CD4-positive, alpha-beta T cell treated with Interleukin-10 for 1 hour (primary cell): ENCODE data around the gene FARS2.

Source experiments
- DNase-seq: peaks from one replicate; pipeline ENCODE4 v3.0.0-alpha.2; 2020

Gene FARS2

DNA sequence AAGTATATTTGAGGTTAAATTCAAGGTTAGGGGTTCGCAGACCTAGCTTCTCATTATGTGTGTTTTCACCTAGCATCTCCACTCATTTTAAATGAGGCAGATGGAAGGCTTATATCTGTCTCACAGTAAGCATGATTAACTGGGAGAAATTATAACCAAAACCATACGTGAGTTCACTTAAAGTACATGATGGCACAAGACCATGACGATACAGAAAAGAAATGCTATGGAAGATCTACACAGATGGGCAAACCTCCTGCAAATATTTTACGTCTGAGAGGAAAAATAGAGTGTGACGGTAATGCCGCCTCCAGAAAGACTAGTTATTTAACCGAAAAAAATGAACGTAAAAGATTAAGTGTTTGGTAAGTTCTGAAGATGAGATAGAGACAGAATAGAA lies 337.8 kb downstream of the FARS2 start:
- DNase-seq: no peak

DNA sequence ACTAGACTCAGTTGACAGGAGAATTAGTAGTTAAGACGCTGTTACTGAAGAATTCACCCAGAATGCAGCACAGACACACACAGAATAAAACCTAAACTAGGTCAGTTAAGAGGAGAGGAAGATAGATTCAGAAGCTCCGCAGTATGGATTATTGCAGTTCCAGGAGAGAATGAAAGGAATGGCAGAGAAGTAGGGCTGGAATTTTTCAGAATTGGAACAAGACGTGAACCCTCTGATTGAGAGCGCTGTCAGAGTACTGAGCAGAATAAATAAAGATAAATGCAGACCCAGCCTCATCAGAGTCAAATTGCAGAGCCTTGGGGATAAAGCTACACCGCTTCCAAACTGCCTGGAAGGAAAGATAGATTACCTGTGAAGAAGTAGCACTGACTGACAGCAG lies 344.6 kb downstream of the FARS2 start:
- no peak for DNase-seq

DNA sequence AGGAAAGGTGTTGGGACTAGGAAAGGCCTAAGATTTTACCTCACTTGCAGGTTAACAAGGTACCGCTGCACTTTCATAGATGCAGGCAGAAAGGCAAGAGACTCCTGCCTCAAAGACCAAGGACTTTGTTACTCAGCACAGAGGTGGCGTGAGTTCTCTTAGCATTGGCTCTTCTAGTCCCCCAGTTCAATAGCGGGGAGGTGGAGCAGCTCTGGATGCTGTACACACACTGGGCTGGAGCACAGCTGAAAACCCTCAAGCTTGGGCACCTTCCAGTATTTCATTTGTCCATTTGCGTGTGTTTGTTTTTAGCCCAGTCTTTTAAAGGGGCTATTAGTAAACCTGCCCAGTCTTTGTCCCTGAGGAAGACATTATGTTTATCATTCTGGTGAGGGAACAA lies 345.2 kb downstream of the FARS2 start:
- DNase-seq: no peak

DNA sequence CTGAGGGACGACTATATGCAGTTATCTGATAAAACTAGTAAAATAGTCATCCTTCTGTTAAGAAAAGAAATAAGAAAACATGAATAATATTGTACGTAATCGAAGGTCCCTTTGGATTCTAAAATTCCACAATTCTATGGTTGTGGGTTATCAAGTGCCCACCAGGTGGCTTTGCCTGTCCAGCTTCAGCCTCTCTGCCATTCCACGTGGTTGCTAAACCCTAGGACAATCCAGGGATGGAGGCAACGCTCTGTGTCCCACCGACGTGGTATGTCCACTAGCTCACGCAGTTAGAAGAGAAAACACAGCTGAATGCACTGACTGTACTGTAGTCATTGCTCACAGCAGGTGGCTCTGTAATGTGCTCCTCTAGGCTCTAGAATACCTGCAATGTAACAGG lies 349.3 kb downstream of the FARS2 start:
- no peak for DNase-seq

DNA sequence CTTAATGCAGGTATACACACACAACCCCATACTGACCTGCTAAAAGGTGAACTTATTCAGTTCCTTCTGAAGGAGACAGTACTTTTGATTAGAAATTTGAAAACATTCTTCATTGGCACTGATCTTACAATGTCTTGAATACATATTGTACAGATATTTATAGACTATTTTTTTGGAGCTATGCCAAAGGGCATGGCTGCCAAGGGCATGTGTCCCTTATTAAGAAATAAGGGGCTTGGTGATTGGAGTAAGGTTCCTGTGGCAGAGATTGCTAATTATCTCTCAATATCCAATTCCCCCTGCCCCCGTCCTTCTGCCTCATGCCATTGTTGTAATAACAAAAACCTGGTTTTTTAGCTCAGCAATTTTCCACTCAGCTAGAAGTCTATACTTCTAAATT lies 355.9 kb downstream of the FARS2 start:
- no peak for DNase-seq

DNA sequence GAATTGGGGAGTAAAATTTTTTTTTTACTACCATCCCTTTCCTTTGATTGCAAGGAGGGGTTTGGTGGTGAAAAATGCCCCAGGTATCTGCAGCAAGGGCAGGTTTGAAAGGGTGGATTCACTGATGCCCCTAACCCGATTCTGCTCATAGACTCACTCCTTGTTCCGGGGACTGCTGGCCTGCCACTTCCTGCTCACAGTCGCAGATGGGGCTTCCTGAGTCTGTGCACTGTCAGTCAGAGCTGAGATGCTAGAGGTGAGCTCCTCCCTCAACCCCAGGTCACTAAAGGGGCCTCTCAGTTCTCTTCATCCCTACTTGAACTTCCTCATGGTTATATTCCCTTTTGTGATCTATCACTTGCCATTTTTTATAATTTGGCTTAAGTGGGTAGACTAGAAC lies 357.9 kb downstream of the FARS2 start:
- peak; percentile 49 for DNase-seq

DNA sequence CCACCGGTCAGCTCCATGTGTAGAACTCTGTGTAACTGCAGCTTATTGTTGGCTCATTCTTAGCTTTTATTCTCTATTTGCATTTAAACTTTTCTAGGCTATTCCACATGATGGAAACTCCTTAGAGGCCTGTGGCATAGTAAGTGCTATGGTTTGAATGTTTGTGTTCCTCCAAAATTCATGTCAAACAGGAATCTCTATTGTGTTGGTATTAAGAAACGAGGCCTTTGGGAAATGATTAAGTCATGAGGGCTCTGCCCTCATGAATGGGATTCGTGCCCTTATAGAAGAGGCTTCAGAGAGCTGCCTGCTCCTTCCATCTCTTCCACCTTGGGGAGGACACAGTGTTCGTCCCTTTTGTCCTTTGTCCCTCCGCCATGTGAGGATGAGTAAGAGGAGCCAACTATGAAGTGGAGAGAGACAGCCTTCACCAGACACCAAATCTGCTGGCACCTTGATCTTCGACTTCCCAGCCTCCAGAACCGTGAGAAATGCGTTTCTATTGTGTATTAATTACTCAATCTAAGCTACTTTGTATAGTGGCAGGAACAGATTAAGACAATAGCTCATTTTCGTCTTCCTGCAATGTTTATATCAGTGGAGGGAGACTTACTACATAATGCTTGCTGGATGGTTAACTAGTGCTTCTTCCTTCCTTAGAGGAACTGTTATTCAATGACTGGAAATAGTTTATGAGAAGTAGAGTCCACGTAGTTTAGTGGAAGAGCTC lies 361.1 kb downstream of the FARS2 start:
- no peak for DNase-seq

DNA sequence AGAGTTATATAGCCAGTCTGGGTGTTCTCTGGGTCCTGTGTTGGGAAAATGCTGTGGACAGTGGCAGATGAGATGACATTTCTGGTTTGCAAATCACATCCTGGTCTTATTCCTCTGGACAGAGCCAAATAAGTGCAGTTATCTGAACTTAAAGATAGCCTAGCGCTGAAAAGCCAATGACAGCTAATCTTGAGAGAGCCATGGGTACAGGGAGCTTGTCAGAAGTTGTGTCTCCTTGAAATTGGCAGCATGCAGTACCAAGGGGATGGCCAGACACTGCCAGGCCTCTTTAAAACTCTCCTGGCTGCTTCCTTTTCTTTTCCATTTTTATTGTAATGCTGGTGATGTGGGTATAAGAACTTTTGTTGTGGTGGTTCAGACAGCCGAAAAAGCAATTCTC lies 362.5 kb downstream of the FARS2 start:
- no peak for DNase-seq

DNA sequence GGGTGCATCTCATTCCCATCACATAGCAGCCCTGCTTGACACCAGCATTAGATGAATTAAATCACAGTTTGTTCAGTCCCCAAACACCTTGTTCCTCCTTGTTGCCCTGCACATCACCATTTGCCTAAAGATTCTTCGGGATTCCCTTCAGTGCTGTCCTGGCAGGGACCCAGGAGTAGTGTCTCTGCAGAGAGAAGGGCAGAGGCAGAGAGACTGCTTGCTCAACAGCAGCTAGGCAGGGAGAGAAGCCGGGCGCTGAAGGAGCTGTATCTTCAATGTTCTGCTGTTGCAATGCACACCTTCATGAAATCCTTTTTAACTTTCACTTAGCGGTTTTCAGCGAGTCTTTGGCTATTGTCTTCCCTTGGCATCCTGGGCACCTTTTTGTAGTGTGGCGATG lies 362.9 kb downstream of the FARS2 start:
- no peak for DNase-seq

DNA sequence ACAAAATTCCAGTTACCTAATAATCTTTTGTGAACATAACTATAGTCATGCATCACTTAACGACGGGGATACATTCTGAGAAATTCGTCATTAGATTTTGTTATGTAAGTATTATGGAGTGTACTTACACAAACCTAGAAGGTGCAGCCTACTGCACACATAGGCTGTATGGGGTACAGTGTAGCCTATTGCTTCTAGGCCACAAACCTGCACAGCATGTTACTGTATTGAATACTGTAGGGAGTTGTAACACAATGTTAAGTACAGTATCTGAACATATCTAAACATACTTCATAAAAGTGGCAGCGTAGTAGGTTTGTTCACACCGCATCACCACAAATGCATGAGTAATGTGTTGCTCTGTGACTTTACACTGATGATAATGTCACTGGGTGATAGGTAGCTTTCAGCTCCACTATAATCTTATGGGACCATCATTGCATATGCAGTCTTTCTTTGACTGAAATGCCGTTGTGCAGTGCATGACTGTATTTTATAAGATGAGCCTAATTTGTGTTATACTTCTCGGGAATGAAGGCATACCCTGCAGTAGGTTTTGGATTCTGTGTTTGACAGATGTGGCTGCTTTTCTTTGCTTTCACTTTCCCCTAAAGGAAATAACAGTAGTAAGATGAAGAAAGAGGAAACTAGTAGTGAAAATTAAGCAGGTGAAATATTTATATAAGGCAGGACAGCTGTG lies 365.6 kb downstream of the FARS2 start:
- peak; percentile 15 for DNase-seq

DNA sequence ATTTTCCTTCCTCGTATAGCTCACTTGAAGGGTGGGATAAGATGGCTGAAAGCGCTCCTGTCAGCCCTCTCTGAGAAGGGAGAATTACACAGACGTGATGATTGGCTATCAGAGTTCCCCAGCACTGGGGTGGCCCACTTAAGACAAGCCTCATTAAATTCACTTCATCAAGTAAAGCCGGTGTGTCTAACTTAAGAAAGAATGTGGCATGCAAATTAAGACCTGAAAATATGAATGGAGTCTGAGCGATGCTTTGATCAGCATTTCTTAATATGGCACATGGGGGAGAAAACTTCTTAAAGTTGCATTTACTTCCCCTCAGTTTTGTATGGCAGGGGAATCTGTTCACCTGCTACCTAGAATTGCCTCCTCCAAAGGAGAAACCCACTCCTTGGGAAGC lies 369.3 kb downstream of the FARS2 start:
- no peak for DNase-seq

DNA sequence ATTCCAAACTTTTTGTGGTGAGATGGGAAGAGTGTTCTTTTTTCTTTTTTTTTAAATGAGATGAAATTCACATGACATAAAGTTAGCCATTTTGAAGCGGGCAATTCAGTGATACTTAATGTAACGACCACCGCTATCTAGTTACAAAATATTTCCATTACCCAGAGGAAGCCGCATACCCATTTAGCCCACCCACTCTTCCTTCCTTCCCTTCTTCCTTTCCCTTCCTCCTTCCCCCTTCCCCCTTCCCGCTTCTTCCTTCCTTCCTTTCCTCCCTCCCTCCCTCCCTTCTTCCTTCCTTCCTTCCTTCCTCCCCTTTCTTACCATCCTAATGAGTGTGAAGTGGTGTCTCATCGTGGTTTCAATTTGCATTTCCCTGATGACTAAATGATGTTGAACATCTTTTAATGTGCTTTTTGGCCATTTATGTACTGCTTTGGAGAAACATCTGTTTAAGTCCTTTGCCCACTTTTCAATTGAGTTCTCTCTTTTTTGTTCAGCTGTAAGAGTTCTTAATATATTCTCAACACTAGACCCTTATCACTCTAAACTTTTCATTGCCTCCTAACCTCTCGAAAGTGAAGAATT lies 371.1 kb downstream of the FARS2 start:
- DNase-seq: no peak

DNA sequence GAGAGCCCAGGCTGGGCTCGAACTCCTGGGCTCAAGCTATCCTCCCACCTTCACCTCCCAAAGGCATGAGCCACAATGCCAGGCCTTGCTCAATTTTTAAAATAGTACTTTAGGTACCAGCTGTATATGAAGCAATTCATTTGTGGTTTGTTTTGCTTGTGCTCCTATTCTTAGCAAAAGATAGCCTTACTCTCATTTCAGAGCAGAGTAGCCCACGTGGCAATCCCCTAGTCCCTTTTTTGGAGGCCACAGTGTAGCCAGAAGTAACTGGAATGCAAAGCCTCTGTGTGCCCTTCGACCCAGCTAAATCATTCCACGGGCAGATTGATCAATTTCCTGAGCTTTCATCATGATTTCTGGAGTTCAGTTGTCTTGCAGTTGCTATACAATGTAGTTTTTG lies 373.2 kb downstream of the FARS2 start:
- DNase-seq: no peak

DNA sequence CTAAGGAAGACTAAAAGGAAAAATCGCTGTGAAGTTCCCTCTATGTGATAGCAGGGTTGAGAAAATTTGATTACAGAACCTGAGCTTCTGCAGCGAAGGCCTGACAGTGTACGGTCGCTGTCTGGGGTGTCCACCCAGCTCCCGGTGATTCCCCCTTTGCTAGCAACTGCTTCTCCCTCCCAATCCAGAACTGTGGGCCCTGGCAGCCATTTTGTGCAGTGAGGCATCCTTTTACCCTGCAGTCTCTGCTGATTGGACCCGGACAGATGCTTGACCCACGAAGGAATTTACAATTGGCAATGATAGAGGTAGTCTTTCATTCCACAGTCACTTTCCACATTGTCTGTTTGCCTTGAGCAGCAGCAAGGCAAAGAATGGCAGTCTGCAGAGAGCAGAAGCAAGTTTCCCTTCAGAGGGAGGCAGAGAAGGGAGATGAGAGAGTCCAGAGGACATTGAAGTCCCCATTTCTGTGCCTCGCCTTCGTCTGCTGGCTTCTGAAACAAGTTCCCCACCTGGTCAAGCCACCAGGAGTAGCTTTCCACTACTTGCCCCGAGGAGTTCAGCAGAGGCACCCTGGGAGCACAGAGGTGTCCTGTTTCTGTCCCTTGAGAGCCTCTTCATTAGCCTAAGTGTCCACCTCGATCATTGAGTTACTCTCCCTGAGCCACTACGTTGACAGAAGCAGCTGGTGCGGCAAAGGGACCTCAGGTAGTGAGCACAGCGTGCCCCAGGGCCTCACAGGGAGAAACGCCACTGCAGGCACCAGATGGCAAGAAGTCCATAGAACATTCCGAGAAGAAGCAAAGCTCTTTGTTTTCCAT lies 375.1 kb downstream of the FARS2 start:
- DNase-seq: no peak

DNA sequence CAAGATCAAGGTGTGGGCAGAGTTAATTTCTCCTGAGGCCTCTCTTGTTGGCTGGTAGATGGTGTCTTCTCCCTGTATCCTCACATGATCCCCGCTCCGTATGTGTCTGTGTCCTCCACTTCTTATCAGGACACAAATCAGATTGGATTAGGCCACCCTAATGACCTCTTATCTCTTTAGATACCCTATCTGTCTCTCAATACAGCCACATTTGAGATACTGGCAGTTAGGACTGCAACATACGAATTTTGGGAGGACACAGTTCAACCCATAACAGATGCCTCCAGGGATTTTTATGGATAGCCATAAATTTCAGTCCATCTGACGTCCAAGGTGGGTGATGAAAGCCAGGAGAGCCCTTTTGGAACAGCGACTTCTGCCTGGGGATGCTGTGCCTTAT lies 376.4 kb downstream of the FARS2 start:
- no peak for DNase-seq

DNA sequence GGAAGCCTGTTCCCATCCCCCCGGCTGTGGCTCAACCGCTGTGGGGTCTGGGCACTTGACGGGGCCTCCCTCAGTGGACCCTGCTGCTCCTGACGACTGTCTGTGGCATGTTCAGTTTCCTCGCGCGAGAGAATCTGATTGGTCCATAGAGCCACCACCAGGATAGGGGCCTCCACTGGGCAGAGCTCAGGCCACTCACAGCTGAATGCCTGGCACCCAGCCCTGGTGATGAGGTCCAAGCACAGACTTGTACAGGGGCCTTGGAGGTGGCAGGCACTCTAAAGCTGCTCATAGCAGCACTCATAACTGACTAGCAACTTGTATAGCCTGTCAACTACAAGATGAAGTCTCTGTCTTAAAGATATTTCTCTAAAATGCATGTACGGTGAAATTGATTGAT lies 377.4 kb downstream of the FARS2 start:
- no peak for DNase-seq

DNA sequence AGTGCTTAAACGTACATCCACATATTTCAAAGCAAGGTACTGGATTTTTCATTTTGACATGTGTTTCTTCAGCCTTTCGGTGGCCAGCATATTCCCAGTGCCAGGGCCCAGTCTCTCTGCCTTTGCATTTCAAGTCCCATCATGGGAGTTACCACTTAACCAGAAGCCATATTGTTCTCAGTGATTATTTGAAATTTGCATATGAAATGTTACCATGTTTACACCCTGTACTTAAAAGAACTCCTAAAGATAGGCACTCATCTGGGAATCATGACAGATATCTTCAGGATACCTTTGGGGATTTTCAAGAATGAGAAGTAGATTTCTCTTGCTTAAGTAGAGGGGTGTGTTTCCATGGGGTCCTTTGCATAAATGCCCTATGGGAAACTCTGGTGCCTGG lies 377.9 kb downstream of the FARS2 start:
- DNase-seq: no peak

DNA sequence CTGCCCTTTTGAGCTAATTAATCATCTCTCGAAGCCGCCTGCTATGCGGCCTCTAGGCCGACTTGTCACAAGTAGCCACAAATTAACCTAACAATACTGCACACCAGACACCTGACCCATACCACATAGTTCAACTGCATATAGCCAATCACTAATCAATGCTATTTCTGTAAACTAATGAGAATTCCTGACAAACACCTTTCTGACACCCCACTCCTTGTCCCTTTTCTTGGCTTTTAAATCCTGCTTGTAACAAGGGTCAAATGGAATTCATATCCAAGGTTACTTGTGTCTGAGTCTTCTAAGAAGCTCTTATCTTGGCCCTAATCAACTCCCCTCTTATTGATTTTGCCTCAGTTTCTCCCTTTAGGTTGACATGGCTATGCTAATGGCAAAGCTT lies 379.3 kb downstream of the FARS2 start:
- no peak for DNase-seq

DNA sequence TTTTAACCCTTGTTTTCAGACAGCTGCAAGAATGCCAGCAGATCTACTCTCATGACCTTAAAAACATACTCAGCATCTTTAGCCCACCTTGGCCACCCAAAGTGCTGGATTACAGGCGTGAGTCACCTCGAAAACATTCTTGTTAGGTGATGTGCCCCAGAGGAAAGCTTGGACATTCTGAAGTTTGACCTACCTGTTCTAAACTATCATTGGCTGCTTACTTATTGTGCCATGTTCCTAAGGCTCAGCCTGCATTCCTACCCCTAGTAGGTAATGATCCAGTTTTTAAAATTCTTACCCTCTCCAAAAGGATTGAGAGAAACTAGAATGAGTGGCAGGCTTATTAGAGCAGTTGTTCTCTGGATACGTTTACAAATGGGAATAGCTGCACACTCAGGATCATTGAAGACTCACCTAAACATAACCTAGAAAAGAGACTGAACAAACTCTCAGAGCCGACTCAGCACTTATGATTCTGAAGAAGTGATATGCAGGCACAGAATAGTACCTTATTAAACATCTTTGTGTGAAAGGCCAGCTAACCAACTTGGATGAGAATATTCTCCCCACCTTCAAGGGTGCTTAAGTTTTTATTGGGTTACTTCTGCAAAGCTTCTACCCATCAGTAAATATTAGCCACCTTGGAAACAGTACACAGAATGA lies 383.3 kb downstream of the FARS2 start:
- no peak for DNase-seq

DNA sequence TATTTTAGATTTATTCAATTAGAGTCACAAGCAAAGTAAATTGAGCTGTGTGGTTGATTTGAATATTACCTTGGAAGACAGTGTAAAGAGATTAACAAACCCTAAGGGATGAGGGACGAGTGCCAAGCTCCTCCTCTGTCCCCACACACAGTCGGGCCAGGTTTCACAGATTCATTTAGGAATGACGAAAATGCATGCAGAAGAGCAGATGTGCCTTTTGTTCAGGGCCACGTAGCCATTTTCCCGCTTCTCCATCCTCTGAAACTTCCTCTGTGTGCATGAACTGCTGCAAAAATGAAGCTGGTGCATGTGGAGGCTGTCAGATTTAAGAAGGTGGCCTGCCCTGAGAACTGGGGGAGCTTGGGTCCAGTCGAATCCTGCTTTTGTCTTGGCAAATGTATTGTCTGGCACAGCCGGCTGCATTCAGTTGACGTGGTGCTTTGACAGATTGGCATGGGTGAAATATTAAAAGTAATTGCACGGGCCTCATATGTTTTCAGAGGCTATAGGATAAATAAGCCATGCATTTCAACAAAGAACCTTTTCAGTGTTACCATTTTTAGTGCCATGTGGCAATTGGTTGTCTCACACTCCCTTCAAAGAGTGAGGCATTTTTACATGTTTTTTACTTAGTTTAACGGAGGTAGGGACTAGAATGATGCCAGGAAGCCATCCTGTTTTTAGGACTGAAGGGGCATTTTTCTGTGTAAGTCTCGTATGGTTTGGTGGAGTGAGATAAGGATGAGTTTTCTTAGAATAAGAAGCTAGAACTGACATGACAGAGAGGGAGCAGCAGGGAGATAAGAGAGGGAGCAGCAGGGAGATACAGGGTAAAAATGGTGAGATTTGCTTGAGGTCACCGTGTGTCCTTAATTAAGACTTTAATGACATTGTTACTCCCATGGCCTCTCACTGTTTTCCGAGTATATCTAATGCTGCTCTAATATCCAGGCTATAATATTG lies 384.3 kb downstream of the FARS2 start:
- no peak for DNase-seq

DNA sequence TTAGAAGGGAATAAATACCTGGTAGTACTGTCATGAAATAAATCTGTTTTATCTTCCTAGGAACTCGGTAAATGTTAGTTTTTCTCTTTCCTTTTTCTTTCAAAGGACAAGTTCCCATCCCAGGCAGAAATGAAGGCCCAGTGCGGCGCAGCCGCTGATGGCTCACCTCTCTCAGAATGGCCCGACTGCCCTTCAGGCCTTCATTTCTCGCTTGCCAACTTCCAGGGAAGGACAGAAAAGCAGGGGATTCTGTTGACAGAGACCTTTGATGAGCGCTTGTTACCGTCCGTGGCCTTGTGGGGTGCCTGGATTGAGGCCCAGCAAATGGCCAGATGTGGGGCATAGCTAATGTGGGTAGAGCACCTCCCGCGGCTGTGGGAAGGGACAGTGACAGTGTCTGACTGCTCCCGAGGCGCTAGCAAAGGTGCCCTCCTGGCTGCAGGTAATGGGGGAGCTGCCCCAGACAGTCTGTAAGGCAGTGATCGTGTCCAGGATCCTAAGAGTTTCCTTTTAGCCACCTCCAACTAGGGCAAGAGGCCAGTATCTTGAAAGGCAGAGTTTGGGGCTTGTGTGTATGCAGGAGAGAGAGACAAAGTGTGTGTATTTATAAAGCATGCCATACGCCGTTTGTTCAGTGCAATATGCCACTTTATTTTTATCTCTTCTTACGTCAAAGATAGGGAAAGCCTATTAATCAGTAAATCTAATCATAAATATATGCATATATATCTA lies 391.3 kb downstream of the FARS2 start:
- DNase-seq: no peak
